Esophagus muscularis mucosa (tissue), 4 donors: ENCODE results near the gene NACC1. TPM values are rescaled to one million over a fixed set of nuclear protein-coding genes. Genes with fewer than 3 reads are reported as not detected.
A peak's percentile ranks its signal among the peaks of the same experiment; 100 is the strongest.

ENCODE experiments used
- DNase-seq: peaks from one replicate; pipeline ENCODE4 v3.0.0-alpha.2; 2017; ENCODE audit errors: extremely low spot score
- H3K27ac ChIP-seq, 4 donors: fragments of 200-600 bp; sonication (generic); replicated peaks in 1 of 4; 1 replicate in 3 of 4; 2 replicates in 1 of 4; pipeline ENCODE4 v1.5.1; 2016 to 2019; ENCODE audit warnings: mild to moderate bottlenecking in 1 of 4
- H3K27me3 ChIP-seq, 4 donors: fragments of 200-600 bp; sonication (generic); one replicate each; pipeline versions ENCODE4 v1.5.1 to v1.6.0; 2016 to 2019
- H3K36me3 ChIP-seq, 4 donors: fragments of 200-600 bp; sonication (generic); one replicate each; pipeline ENCODE4 v1.5.1; 2016 to 2019
- H3K4me1 ChIP-seq, 4 donors: fragments of 200-600 bp; sonication (generic); one replicate each; pipeline ENCODE4 v1.5.1; 2016 to 2019
- H3K4me3 ChIP-seq, 4 donors: fragments of 200-600 bp; sonication (generic); 1 replicate in 2 of 4; 2 replicates in 2 of 4; pipeline ENCODE4 v1.5.1; 2016 to 2019; ENCODE audit warnings: mild to moderate bottlenecking in 4 of 4, moderate library complexity in 1 of 4
- H3K9me3 ChIP-seq, 4 donors: fragments of 200-600 bp; sonication (generic); 1 replicate in 3 of 4; 2 replicates in 1 of 4; pipeline ENCODE4 v1.5.1; 2016 to 2019
- CTCF ChIP-seq, 3 experiments: fragments of 200-600 bp in 2 of 3; fragments of 450-650 bp in 1 of 3; sonication (generic) in 2 of 3; IDR thresholded peaks; one replicate each; pipeline ENCODE4 v1.5.1; 2017 to 2019; ENCODE audit warnings: antibody characterized with exemption in 3 of 3, mild to moderate bottlenecking in 2 of 3, moderate library complexity in 1 of 3
- EP300 ChIP-seq: sonication (generic); formaldehyde crosslinking; IDR thresholded peaks from one replicate; pipeline ENCODE4 v1.6.1; 2017; ENCODE audit warnings: antibody characterized with exemption
- POLR2A ChIP-seq: fragments of 450-650 bp; IDR thresholded peaks from one replicate; pipeline ENCODE4 v1.6.1; 2017; ENCODE audit warnings: antibody characterized with exemption, moderate library complexity, mild to moderate bottlenecking, low read depth
- POLR2AphosphoS5 ChIP-seq, 2 donors: sonication (generic); formaldehyde crosslinking; IDR thresholded peaks; one replicate each; pipeline ENCODE4 v1.6.1; 2017; ENCODE audit warnings: antibody characterized with exemption in 2 of 2
- WGBS: methylation state at CpG from one replicate; pipeline ENCODE4 v1.1.5; 2018; 5-methylcytosine and 5-hydroxymethylcytosine counted together
- intact Hi-C: fragments of 100-400 bp; cut with DNase I; formaldehyde crosslinking; loops from one replicate; pipeline ENCODE4 v1.15.1; 2023
- total RNA-seq, 4 donors: library from RNA; depleted of rRNA; stranded (reverse); fragments of >200 nt; gene quantifications; one replicate each; pipeline versions ENCODE4 v1.1.0 to v1.2.1, GENCODE V29; 2016

NACC1 gene
- total RNA-seq, 4 donors from 2014 or later: 24.5 to 61.6 (median 29.6) TPM

DNA sequence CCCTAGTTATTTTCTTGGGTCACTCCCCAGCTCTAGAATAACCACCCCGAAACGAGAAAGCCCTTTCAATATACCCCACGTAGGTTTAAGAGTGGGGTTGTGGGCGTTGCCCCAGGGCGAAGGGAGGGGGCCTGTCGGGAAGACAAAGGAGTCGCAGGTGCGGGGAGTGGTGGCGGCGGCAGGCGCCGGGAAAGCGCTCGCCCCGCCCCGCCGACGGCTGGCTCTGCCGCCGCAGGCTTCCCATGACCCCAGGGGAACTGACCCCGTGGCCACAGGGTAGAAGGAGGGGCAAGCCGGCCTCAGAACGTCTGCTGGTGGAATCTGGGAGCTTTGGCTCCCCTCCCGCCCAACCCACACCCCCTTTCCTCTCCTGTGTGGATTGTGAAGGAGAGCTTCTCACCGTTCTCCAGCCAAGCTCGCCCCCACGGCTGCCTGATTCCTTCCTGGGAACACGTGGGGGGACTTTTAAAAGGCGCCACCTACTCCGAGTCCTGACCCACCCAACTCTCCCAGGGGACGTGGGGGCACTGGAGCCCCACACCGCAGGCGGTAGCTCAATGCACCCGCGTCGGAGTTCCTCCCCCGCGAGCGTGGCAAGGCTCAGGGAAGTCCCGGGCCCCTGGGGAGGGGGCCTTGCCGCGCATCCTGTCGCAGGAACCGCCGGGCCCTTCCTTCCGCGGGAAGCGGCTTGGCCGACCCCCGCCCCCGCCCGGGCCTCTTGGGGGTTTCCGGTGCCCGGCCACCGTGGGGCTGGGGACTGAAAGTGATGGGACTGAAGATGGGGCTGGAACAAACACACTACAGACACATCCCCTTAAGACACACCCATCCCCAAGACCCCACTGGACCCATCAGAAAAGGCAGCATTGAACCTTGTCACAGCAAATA is 37.7 kb downstream of the NACC1 start:
- Histone ChIP-seq H3K4me3 (peak overlapping the region; percentile 70 to 95 (median 94)), H3K27ac (peak overlapping the region; percentile 95 to 100 (median 98)), H3K36me3 (peaks cover 0 to 20% (median 0%) of the 10 kb centered on the region in 4 donors), H3K4me1 (peaks cover 20 to 41% (median 31%) of the 10 kb centered on the region in 4 donors), H3K9me3 (no peaks in the 10 kb centered on the region), H3K27me3 (no peaks in the 10 kb centered on the region)
- intact Hi-C loops: loop anchor here (10.0 kb wide), 1 partner anchor 689 kb away; no protein-coding TSS in a partner anchor
- DNase-seq: peak; percentile 93
- WGBS: 8% methylated on average over 19 of the region's 55 CpGs
- peak; percentile 64 to 68 for TF ChIP-seq POLR2AphosphoS5 (IDR thresholded peaks at IDR 0.05)
- no peak for TF ChIP-seq EP300
- peak; percentile 13 for TF ChIP-seq POLR2A
- no peak for TF ChIP-seq CTCF (IDR thresholded peaks at IDR 0.05)

DNA sequence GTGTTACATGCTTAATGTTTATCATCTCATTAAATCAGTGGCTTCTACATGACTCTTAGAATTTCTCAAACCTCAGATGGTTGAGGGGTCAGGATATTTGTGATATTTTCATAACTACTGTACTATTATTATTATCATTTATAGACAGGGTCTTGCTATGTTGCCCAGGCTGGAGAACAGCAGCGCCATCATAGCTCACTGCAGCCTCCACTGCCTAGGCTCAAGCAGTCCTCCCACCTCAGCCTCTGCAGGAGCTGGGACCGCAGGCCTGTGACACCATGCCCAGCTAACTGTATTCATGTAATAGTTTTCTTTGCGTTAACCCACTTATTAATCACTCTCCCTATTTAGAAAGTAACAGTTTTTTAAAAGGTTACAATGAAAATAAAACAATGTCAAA is 41.6 kb downstream of the NACC1 start:
- H3K36me3 ChIP-seq: peaks cover 0 to 5% (median 0%) of the 10 kb centered on the region in 4 donors
- peaks cover 46 to 53% (median 50%) of the 10 kb centered on the region in 4 donors for H3K4me1 ChIP-seq
- TF ChIP-seq POLR2AphosphoS5 (IDR thresholded peaks at IDR 0.05): no peak
- TF ChIP-seq EP300: no peak
- TF ChIP-seq CTCF (IDR thresholded peaks at IDR 0.05): no peak
- TF ChIP-seq POLR2A: no peak
- no peak overlapping the region for H3K4me3 ChIP-seq
- 89% methylated on average over 3 of the region's 3 CpGs for WGBS
- no peak overlapping the region for H3K27ac ChIP-seq
- intact Hi-C loops: loop anchor here (10.0 kb wide), 1 partner anchor 685 kb away; no protein-coding TSS in a partner anchor
- no peaks in the 10 kb centered on the region for H3K9me3 ChIP-seq
- DNase-seq: no peak
- H3K27me3 ChIP-seq: no peaks in the 10 kb centered on the region

DNA sequence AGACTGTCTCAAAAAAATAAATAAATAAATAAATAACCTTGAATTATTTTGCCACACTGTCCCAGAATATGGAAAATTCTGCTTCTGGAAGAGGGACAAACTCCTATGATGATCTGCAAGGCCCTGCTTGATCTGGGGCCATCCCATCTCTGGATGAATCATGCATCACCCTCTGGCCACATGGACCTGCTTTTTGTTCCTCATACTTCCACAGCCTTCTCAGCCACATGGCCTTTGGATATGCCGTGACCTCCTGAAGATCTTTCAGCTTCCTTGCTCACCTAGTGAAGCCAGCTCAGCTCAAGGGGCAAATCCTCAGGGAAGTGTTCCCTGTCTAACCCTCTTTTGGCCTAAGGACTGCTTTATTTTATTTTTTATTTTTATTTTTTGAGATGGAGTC is 42.5 kb downstream of the NACC1 start:
- intact Hi-C loops: no loop called here
- H3K9me3 ChIP-seq: no peaks in the 10 kb centered on the region
- 82% methylated on average over 1 of the region's 1 CpG for WGBS
- H3K4me3 ChIP-seq: no peak overlapping the region
- peaks cover 48 to 53% (median 50%) of the 10 kb centered on the region in 4 donors for H3K4me1 ChIP-seq
- no peak for DNase-seq
- TF ChIP-seq POLR2AphosphoS5 (IDR thresholded peaks at IDR 0.05): no peak
- no peak overlapping the region for H3K27ac ChIP-seq
- no peaks in the 10 kb centered on the region for H3K27me3 ChIP-seq
- no peaks in the 10 kb centered on the region for H3K36me3 ChIP-seq

GRCh38 chr19:13162724-13163608 is 44.9 kb downstream of the NACC1 start:
- peak; percentile 99 for DNase-seq
- WGBS: 3% methylated on average over 33 of the region's 58 CpGs
- Histone ChIP-seq H3K36me3 (no peaks in the 10 kb centered on the region), H3K27ac (peak overlapping the region; percentile 90 to 96 (median 92)), H3K4me3 (peak overlapping the region; percentile 47 to 56 (median 48)), H3K4me1 (peaks cover 57 to 62% (median 61%) of the 10 kb centered on the region in 4 donors), H3K27me3 (no peaks in the 10 kb centered on the region), H3K9me3 (no peaks in the 10 kb centered on the region)
- TF ChIP-seq EP300 (no peak), POLR2AphosphoS5 (IDR thresholded peaks at IDR 0.05) (peak; percentile 89 to 97), POLR2A (peak; percentile 35)
- intact Hi-C loops: no loop called here

DNA sequence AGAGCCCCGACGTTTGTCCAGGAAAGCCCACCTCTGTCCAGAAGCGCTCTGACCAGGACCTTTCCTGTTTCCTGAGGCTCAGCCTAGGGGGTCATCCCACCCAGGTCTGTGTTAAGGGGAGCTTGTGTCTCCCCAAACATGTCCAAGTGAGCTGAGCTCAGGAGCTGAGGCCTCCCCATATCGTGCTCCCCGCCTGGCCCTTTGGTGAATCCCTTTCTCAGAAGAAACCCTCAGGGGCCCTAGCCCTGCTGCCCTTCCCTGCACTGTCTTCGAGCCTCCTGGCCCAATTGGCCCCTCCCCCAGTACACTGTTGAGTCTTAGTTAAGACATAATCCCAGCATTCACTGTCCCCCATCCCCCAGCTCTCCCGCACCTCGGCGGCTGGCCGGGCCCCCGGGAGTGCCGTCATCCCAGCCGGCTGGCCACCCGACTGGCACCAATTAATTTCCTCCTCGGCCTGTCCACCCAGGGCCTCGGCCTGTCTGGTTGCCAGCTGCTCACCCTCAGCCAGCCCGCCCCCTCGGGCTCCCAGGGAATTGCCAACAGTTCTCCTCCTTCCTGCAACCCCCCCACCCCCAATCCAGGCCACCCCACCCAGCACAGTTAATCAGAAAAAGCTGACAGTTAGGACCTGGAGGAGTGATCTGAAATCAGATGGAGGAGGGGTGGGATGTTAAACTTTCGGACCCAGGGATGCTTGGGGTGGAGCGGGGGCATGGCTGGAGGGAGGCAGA is 45.7 kb downstream of the NACC1 start:
- peaks cover 61 to 70% (median 68%) of the 10 kb centered on the region in 4 donors for H3K4me1 ChIP-seq
- H3K27ac ChIP-seq: peak overlapping the region; percentile 90 to 96 (median 92)
- H3K36me3 ChIP-seq: no peaks in the 10 kb centered on the region
- 15% methylated on average over 16 of the region's 20 CpGs for WGBS
- no peak for TF ChIP-seq EP300
- peak; percentile 55 to 70 for TF ChIP-seq POLR2AphosphoS5 (IDR thresholded peaks at IDR 0.05)
- peak; percentile 57 for TF ChIP-seq POLR2A
- TF ChIP-seq CTCF (IDR thresholded peaks at IDR 0.05): no peak
- peak; percentile 93 for DNase-seq
- no peaks in the 10 kb centered on the region for H3K27me3 ChIP-seq
- intact Hi-C loops: no loop called here
- no peaks in the 10 kb centered on the region for H3K9me3 ChIP-seq
- peak overlapping the region; percentile 47 to 56 (median 48) for H3K4me3 ChIP-seq
